Measurements from ENCODE around the gene EXTL2.
A peak's percentile ranks its signal among the peaks of the same experiment; 100 is the strongest.
"Not testable (repeated sequence)": the region's sequence is repeated elsewhere in the genome, so short reads cannot be mapped to it uniquely, and the experiment has no call there.

The EXTL2 gene, protein sequence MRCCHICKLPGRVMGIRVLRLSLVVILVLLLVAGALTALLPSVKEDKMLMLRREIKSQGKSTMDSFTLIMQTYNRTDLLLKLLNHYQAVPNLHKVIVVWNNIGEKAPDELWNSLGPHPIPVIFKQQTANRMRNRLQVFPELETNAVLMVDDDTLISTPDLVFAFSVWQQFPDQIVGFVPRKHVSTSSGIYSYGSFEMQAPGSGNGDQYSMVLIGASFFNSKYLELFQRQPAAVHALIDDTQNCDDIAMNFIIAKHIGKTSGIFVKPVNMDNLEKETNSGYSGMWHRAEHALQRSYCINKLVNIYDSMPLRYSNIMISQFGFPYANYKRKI

DNA sequence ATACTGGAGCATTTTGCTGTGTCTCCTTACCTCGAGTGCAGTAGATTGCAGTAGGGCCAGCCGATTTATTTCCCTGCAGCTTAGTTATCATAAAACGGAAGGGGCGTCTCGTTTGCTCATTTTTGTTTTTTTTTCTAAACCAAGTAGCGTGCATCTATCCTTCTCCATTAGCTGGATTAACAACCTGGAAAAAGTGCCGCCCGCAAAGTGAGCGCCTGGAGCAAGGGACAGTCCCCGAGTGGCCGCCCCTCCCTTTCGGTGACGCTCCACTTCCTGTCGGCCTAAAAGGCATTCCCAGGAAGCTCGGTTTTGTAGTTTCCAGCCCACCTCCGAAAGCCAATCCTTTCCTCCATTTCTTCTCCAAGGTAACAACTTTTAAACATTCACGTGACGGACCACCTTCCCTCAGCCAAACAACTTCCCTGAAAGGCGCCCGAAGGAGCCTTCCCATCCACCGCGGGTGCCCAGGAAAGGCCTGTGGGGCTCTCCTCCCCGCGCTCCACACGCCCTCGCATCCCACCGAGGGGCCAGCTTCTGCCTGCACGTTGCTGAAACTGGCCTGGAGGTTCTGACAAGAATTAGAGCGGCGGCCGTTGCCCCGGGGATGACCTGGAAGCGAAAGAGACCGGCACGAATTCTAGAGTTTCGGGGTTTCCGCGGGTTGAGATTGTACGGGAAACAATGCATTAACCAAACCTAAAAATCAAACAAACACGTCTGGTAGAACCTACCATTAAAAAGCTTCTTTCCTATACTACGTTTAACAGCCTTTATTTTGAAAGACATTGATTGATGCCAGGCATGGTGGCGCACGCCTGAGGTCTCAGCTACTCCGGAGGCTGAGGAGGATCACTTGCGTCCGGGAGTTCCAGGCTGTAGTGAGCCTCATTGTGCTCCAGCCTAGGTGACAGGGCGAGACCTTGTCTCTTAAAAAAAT, at the start of gene EXTL2:
Gene EXTL2, minus strand, starts transcription at position 240 of the 937 bp plus-strand sequence. CDS start 6,085 bp downstream, outside the sequence.
- DNase-seq: peak; percentile 51

DNA sequence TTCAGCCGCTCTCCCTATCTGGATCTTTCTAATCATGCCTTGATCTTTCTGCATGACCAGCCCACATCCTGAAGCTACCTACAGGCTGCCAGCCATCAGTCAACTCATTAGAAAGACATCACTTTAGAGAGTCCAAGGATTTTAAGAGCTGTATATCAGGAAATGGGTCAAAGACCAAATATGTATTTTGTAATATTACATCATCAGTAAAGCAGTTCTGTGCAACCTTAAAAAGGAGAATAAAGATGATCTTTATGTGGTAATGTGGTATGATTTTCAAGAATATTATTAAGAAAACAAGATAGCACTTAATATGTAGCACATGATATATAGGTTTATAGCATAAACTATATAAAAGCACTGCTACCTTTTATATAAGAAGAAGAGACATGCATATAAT, 48.9 kb upstream of the EXTL2 start:
- no peak for DNase-seq

DNA sequence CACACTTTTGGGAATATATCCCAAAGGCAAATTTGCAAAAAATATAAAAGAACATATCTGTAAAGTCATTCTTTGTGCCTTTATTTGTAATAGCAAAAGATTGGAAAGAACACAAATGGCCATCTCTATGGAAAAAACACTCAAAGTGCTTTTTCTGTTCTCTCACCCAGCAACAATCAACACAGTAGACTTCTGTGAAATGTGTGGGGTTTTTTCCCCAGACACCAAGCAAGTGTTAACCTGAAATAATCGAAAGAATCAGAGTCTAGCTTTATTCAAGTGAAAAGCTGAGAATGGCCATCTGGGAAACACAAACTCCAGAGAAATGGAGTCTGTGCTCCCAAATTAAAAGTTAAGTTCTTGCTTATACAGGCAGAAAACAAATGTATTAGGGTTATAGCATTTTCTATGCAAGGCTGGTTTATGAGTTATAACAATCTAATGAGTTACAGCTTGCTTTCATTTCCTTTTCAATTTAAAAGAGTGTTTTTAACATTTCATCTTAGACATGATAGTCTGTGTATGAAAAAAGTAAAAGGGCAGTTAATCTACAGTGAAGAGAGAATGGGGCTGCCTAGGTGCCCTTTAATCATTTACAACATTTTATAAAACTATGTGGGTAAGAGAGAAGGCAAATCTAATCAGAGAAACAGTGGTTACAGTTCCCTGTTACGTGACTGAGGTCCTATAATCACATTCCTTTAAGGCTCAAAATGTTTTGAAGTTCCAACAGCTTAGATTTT, 47.8 kb upstream of the EXTL2 start:
- DNase-seq: no peak

DNA sequence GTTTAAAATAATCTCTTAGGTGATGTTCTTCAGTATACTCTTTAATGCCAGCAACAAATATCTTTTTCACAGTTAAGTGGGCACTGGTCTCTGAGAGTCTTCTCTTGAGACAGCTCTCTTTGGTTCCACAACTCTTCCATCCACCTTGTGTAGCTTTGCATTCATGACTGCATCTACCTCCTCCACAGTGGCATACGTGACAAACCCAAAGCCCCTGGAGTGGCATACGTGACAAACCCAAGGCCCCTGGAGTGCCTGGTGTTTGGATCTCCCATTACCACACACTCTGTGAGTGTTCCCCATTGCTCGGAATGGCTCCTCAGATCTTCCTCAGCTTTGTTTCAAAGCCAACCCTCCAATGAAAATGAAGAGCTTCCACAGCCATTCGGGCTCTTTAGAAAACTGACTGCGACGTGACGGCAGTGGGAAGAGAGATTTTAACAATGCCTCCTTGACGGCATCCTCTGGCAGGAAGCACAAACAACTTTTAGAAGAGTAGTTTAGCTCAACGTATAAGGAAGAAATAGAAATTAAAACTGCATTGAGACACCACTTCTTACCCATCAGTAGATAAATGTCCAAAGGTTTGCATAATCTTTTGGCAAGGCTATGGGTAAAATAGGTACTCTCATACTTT, 47.1 kb upstream of the EXTL2 start:
- DNase-seq: no peak

DNA sequence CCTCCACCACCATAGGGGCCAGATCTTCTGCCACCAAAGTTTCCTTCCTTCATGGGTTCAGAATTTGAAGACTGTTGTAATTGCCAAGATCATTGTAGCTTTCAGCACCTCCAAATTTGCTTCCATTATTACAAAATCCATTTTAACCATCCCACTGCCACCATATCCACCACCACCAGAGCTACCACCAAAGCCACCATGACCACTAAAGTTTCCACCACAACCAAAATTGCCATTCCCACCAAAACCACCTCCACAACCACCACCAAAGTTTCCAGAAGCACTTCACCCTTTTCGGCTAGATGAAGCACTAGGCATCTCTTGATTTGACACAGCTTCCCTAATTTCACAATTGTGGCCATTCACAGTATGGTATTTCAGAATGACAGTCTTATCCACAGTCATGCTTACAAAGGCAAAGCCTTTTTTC, 46.5 kb upstream of the EXTL2 start:
- no peak for DNase-seq

DNA sequence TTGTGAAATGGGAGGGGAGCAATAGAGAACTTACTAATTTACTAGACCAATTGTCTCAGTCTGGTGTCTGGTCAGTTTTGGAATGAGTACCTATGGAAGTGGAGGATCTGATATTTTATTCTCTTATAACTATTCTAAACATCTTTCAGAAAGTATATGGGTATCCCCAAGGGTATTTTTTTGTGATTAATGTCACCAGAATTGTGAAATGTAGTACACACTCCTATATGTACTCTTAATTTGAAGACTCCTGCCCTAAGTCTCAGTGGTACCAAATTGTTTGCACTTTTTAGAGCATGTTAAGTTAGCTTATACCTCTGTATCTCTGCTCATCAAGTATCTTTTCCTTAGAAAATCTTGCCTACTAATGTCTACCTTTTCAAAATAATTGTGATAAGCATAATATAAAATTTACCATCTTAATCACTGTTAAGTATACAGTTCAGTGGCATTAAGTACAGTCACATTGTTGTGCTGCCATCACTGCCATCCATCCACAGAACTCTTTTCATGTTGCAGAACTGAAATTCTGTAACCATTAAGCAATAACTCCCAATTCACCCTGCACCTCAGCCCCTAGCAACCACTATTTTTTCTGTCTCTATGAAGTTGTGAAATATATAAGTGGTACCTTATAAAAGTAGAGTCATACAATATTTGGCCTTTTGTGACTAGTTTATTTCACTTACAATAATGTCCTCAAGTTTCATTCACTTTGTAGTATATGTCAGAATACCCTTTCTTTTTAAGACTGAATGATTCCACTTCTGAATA, 41.7 kb upstream of the EXTL2 start:
- no peak for DNase-seq

DNA sequence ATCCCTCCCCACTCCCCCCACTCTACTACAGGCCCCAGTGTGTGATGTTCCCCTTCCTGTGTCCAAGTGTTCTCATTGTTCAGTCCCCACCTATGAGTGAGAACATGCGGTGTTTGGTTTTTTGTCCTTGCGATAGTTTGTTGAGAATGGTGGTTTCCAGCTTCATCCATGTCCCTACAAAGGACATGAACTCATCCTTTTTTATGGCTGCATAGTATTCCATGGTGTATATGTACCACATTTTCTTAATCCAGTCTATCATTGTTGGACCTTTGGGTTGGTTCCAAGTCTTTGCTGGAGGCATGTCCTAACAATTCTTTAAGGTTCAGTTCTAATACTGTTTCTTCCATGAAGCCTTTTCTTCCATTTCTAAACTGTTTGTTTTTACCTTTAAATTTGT, 38.9 kb upstream of the EXTL2 start:
- DNase-seq: not testable (repeated sequence)

DNA sequence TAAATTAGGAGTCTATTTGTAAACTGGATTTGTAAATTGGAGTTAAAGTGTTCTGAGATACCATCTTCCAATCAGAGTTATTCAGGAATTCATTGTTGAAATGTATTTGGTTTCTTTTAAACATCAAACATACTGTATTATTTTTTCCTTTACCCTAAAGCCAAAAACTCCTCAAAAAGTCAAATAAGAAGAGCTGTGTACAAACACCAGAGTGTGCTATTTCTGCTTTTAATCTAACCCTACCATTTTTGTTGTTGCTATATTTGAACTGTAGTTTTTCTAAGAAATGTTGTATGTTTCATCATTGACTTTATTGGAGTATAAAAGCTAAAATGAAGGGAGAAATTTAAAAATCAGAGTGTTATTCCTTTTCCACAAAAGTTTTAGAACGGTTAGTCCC, 37.1 kb upstream of the EXTL2 start:
- DNase-seq: no peak

DNA sequence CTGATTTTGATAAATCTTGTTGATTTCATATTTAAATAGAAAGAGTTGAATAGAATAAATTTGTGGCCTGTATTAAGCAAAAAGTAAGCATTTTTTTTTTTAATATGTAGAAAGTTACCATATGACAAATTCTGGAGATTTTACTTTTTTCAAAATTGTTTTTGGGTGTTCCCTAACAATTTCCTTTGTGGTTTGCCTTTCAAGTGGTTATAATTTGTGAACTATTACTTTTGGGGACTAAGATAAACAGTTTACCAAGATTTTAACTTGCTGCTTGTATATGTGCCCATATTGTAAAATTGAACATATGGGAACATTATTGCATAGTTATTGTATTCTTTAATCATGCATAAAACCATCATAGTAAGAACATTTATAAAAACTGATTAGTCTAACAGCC, 35.9 kb upstream of the EXTL2 start:
- DNase-seq: no peak

DNA sequence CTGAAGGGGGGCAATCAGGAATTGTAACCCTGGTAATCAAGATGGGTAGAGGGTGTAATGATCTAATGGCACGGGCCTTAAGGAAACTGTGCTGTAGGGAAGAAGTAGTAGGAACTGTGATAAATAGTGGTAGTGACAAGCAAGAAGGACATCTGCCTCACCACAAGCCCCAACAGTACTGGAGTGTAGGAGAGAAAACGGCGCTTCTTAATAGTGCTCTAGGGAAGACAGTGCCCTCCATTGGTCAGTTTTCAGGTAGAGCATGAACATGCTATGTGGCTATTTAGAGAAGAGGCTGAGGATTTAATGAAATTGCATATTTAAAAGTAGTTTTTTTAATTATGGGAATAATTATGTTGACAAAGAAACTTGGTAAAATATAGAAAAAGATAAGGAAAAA, 33.5 kb upstream of the EXTL2 start:
- no peak for DNase-seq

DNA sequence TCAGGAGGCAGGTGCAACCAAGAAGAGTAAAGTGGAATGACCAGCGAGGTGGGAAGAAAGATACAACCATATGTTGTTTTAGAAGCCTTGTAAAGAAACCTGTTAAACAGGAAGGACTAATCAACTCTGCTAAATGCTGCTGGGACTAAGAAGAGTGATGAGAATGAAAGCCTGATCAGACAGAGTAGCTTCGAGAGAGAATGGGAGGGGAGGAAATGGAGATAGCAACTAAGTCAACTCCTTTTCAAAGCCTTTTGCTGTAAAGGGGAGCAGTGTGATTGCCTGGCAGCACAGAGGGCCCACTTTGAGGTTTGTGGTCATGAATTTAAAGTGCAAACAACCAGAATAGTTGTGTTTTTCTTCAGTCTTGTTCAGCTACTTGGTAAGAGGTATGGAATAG, 32.6 kb upstream of the EXTL2 start:
- no peak for DNase-seq

DNA sequence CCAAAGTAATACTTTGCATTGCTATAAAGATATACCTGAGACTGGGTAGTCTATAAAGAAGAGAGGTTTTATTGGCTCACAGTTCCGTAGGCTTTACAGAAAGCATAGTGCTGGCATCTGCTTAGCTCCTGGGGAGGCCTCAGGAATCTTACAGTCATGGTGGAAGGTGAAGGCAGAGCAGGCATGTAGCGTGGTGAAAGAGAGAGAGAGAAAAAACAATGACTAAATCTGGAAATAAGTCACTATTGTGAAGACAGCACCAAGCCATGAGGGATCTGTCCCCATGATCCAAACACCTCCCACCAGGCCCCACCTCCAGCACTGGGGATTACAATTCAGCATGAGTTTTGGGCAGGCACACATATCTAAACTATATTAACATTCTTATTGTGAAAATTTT, 31.6 kb upstream of the EXTL2 start:
- no peak for DNase-seq

DNA sequence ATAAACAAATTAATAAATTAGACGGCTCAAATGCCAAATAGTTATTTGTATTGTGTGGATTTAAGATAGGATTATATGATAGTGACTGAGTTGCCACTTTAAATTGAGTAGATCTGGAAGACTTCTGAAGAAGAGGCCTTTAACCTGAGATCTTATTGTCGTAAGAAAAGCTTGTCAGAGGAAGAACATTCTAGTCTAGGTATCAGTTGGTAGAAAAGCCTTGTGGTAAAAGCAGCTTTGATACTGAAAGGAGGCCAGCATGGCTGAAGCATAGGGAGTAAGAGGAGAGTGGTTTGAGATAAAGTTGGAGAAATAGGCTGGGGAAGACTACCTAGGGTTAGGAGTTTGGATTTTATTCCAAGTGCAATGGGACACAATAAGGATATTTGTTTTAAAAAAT, 30.3 kb upstream of the EXTL2 start:
- DNase-seq: no peak

DNA sequence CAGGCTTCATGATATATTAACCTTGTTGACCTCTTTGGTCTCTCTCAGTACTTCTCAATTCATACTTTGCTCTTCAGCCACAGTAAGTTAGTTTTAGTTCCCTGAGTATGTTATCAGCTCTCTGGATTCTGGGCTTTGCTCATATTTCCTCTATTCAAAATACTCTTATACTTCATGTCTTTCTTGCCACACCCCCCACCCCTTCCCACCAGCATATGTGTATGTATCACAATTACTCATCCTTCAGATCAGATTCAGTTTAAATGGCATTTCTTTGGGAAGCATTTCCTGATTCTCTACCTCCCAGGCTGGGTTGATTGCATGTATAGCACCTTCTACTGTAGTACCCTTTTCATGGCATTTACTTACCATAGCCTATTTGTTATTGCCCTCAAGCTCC, 29.6 kb upstream of the EXTL2 start:
- DNase-seq: no peak

DNA sequence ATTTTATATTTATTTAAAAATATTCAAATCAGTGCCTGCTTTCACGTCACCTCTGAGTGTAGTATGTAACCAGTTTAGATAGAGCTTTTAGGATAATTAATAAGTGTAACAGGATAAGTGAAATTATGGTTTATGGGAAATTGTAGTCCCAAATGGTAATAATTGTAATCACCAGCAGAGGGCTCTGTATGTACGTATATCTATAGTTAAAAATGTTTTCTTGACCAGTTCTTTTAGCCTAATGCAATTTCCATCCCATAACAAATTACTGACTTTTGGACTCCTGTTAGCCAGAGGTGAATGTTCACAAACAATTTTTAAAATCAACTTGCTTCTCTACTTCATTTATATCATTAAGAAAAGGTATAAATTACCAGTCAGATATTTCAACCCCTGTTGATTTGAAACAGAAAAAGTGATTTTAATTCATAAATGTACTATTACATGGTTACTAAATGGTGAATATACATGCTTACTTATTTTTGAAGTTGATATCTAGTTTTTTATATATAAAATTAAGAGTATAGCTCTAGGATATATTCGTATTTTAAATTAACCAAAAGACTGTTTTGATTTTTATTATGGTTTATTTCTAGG, 26.6 kb upstream of the EXTL2 start:
- DNase-seq: peak; percentile 14

DNA sequence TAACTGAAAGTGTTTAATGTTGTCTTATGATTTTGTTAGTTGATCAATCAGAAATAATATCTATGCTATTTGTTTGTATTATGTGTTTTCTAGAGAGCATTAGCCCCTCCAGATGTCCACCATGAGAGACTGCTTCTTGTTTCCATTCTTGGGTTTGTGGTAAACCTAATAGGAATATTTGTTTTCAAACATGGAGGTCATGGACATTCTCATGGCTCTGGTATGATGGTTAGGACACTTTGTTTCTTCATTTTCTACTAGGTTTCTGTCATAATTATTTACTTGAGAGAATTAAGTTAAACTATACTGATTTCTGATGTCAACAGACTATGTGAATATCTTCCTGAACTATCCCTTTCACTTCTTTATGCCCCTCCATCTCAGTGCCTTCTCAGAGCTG, 17.4 kb upstream of the EXTL2 start:
- DNase-seq: no peak

DNA sequence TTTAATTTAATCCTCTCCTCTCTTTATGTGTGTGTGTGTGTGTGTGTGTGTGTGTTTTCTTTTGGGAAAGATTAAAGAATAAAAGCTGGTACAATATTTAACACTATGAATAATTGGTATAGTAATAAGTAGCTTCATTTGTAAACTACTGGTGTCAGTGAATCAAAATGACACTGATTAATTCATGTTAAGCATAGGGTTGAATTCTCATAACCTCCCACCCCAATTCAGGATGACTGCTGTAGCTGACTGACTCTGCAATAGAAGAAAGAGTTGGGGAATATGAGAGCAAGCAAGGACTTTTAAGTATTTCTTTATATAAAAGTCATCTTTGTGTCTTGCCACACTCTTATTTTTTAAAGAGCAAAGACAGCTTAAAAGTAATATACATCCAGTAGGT, 14.4 kb upstream of the EXTL2 start:
- DNase-seq: no peak

DNA sequence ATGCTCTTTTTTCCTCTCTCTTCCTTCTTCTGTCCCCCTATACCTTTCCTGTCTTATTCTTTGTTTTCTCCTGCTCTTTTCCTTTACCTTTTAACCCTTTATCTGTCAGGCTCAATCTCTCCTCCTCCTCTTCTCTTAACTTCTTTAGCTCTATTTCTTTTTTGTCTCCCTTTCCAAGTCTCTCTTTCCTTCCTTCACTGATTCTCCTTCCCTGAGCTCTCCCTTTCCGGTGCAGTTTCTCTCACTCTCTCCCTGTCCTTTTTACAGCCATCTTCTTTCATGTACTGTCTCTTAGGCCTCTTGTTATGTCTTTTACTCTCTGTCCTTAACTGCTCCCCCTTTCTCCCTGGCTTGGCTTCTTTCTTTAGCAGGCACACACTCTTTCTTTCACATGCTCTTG, 13.2 kb upstream of the EXTL2 start:
- no peak for DNase-seq

DNA sequence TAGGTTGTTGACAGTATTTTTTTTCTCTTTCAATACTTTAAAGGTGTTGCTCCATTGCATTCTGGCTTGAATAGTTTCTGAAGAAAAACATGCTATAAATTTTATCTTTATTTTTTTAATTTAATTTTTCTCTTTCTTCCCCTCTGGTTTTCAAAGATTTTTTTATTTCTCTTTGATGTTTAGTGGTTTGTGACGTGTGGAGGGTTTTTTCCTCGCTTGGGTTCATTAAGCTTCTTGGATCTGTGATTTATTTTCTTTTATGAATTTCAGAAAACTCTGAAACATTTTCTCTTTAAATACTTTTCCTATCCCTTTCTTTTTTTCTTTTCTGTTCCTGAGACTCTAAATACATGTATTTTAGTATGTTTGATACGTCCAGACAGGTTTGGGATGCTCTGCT, 10.5 kb upstream of the EXTL2 start:
- no peak for DNase-seq

DNA sequence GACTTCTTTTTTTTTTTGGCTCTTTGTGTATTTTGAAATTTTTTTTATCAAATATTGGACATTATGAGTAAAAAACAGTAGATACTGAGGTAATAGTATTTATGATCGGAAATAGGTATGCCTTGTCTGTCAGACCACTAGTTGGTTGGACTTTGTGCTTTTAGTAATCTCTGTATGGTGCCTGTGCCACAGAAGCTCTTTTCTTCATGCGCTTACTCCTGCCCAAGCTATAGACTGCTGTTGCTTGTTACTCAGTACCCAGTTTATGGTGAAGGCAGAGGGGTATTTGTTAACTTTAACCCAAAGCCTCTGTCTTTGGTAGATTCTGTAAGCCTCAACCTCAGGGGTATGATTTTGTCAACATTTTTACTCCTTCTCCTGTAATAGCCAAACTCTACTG, 9.9 kb upstream of the EXTL2 start:
- no peak for DNase-seq

DNA sequence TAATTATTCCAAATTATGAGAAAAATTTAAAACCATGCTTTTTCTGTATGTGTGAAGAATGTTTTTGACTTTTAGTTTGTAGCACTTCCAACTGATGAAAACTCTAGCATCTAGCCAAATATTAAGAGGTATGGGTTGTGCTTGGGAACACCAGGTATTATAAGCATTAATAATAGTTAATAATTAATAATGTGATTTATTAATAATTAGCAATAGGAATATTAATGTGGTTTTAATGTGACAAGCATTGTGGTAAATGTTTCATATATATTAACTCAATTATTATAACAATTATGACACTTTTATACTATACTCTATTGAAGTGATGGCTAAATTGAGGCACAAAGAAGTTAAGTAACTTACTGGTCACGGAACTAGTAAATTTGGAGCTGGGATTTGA, 9.1 kb upstream of the EXTL2 start:
- DNase-seq: no peak

DNA sequence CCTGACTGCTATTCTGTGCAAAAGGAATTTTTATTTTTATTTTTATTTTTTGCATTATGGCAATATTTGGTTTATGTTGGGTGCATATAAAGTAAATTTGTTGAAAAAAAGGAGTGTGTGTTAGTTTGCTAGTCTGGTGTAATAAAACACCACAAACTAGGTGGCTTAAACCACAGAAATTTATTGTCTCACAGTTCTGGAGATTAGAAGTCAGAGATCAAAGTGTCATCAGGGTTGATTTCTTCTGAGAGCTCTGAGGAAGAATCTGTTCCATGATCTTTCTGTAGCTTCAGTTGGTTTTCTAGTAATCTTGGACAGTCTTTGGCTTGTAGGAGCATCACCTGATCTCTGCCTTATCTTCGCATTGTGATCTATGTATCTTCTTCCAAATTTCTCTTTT, 7.7 kb upstream of the EXTL2 start:
- no peak for DNase-seq

Data from NCI-H1436 (cell line).